NCI-H748 (cell line): ENCODE data around the gene PNPO.
"Not testable (repeated sequence)": the region's sequence is repeated elsewhere in the genome, so short reads cannot be mapped to it uniquely, and the experiment has no call there.

ENCODE experiments used
- DNase-seq: peaks from one replicate; lab custom pipeline; 2025; ENCODE audit not compliant: unreplicated experiment; lab: John Stamatoyannopoulos, UW

The PNPO gene

DNA sequence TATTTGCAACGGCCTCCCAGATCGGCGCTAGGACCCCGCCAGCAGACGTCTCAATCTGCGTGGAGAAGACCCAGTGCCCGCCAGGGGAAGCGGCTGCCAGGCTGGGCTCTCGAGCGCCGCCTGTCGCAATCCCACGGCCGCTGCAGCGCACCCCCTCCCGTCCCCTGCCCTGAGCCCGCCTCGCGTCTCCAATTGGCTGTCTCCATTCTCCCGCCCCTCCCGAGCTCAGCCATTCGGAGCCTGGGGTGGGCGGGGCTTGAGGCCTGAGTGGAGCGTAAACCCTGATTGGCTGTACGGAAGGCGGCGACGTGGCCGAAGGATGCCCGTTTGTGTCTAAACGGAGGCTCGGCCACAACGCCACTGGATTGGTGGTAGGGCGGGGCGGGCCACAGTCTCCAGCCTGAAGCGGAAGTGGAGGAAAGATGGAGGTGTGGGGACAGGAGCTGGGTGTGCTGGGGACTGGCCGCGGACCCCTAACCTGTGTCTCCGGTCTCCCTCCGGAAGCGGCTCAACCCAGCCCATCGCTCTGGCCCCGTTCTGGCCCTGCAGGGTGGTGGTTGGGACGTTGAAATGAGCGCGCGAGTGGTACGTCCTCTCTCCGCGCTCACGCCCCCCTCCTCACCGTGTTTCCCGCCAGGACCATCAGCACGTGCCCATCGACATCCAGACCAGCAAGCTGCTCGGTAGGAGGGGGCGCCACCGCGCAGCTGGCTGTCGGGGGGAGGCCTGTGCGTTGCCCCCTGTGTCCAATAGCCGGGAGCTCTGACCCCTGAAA lies 29.5 kb downstream of the PNPO start, which contains the start of gene CDK5RAP3:
Gene CDK5RAP3, plus strand, starts transcription at position 389 of the 775 bp plus-strand sequence. Its CDS starts 34 bp downstream, at position 423.
- peak; percentile 99 for DNase-seq

GRCh38 chr17:47973541-47973940 lies 32.2 kb downstream of the PNPO start:
- DNase-seq, result no peak

- no peak for DNase-seq
Observed at GRCh38 chr17:47975189-47975822, 33.9 kb downstream of the PNPO start.

DNA sequence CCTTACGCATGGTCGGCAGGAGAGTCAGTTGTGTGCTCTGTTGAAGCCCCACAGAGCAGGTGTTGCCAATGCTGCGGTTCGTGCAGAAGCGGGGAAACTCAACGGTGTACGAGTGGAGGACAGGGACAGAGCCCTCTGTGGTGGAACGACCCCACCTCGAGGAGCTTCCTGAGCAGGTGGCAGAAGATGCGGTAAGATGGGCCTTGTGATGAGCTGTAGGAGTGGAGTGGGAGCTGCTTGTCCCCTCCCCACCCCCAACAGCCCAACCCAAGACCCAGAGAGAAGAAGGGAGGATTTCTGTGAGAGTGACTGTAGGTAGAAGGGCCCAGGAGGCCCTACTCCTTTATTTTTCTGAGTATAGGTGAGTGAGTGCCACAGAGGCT lies 34.4 kb downstream of the PNPO start:
- no peak for DNase-seq

GRCh38 chr17:47978324-47978723 lies 37.0 kb downstream of the PNPO start:
- peak; percentile 61 for DNase-seq

GRCh38 chr17:47980541-47980940 lies 39.2 kb downstream of the PNPO start:
- peak; percentile 23 for DNase-seq

DNA sequence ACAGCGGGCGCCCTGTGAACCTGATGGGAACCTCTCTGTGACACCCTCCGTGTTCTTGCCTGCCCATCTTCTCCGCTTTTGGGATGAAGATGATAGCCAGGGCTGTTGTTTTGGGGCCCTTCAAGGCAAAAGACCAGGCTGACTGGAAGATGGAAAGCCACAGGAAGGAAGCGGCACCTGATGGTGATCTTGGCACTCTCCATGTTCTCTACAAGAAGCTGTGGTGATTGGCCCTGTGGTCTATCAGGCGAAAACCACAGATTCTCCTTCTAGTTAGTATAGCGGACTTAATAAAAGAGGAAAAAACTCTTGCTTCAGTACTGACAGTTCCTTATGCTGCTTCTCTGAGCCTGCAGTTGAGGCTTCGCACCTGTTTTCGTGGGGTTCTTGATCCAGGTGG lies 40.1 kb downstream of the PNPO start:
- no peak for DNase-seq

GRCh38 chr17:47982091-47982617 lies 40.8 kb downstream of the PNPO start:
- no peak for DNase-seq

GRCh38 chr17:47982645-47983390 lies 41.4 kb downstream of the PNPO start:
- no peak for DNase-seq

DNA sequence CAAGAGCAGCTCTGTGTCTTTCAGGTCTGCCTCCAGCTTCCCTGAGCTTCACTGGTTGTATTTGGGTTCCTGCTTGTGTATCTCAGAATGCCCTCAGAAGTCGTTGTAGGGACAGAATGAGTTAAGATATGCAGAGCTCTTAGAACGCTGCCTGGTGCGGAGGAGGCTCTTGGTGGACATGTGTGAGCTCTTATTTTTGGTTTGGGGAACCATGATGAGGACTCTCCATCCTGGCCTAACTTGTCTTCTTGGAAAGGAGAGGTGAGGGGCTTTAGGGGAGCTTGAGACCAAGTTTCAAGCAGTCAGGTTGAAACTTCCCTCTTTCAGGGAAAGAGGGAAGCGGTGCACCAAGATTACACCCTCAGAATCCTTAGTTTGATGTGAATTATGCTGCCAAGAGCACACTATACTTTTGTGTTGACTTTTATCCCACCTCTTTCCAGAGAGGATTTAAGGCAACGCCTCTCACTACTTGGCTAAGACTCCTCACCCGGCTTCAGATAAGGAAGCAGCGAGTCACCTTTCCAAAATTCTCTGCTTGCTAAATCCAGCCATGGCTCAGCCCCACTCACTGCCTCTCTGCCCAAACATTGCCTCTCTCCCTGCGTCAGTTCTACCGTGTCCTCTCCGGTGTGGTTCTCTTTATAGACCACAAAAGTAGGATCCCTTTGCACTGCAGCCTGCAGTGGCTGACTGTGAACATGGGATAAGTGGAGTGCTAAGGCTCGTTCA lies 42.3 kb downstream of the PNPO start:
- DNase-seq, result no peak

DNA sequence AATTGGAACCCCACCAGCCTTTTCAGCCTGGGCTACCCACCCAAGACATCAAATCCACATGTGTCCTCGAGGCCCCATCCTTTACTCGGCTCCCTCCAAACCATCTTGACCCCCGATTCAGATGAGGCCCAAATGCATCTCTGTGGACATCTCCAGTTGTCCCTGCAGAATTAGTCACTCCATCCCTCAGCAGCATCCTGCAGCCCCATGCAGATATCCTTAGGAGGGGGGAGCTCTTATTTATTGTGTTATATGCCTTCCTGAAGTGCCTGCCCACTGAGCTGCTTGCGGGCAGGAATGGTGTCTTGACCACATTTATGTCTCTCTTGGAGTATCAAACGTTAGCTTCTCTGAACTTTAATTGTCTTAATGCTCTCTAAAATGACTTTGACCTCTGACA lies 45.1 kb downstream of the PNPO start:
- DNase-seq, result no peak

- DNase-seq, result peak; percentile 54
Observed at GRCh38 chr17:47987240-47987835, 46.0 kb downstream of the PNPO start.

DNA sequence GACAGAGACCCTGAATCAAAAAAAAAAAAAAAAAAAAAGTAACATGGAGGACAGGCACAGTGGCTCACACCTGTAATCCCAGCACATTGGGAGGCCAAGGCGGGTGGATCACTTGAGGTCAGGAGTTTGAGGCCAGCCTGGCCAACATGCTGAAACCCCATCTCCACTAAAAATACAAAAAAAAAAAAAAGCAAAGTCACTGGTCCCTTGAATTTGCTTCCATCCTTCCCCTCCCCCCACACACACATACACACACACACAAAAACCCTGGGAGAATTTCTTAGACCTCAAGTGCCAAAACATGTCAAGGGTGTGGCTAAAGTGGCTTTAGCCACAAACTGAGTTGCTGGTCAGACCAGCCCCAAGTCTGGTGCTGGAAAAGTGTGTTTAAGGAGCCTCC lies 47.1 kb downstream of the PNPO start:
- not testable (repeated sequence) for DNase-seq

DNA sequence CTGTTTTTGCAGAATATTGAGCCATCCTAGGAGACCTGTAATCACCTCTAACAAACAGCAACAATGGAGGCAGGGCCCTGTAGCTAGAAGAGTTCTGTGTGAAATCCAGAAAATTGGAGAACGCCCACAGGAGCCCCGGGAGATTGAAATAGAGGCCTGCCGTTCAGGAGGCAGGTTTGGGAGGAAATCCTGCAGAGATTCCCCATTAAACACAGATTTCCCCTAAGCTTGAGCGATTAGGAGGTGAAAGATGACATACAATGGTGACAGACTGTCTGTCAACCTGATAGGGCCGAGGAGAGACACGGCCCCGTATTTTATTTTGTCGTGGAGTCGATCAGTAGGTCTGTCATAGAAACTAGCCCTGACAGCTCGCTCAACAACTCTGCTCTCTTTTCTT lies 47.8 kb downstream of the PNPO start:
- no peak for DNase-seq

DNA sequence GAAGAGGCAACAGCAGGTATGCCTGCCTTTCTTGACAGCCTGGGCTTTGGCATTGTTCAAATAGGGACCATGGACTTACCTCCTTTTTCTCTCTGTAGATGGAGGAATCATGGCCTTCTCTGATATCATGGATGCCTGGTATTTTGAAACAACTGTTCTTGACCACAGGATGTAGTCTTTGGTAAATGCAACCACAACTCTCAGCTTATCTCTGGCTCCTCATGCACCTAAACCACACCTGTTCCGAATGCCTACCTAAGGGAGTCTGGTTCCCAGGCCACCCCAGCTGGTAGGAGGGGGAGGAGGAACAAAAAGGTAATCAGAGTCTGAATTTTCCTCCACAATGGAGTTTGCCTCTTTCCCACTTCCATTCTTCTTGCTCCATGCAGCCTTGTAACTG lies 48.3 kb downstream of the PNPO start:
- no peak for DNase-seq

- DNase-seq, result no peak
Observed at GRCh38 chr17:47990962-47991731, 49.8 kb downstream of the PNPO start.

DNA sequence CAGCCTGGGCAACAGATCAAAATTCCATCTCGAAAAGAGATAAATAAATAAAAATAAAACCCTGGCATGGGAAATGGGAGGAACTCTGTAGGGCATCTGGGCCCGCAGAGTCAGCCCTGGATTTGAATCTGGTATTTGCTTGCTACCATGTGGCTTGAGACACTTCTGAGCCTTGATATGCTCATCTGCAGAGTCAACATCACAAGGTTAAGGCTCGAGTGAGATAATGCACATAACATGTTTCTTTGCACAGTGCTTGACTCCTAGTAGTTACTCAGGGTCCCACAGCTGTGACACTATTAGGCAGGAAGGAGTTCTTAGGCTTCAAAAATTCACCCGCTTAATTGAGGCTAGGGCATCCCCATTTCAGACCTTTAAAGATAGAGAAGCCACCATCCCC lies 50.8 kb downstream of the PNPO start:
- no peak for DNase-seq

DNA sequence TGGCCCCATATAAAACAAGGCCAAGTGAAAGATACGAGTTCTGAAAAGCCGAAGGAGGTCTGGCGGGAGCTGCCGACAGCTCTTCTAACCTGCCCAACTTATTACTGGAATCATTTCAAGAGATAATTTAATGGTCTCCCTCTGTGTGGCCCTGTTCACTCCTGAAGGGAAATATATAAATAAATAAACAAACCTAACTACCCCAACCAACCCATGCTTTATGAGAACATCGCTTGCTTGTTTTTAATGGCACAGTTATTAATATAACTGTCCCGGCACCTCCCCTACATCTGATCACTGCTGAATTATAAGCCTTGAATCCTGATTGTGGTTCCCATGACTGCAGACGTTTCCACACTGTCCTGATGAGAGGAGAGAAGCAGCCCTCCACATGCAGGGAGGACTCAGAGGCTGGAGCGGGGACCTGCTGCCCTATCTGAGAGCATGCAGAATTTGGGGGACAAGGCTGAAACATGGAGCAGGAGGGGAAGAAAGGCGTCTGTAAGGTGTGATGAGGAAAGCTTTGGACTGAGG lies 51.7 kb downstream of the PNPO start:
- no peak for DNase-seq

DNA sequence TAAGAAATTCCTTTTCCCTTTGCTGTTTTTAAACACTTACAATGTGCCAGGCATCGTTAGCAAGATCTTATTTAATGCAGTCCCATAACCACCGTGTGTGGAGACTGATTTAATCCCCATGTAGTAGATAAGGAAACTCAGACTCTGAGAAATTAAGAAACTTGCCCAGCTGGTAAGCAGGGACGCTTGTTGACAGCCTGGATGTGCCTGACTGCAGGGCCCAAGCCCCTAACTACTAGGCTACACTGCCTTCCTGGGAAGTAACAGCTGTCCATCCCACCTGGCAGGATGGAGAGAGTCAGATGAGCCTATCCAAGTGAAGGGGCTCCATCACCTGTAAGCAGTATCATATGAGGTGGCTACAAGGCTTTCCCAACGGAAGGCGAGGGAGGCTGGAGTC lies 52.6 kb downstream of the PNPO start:
- no peak for DNase-seq

DNA sequence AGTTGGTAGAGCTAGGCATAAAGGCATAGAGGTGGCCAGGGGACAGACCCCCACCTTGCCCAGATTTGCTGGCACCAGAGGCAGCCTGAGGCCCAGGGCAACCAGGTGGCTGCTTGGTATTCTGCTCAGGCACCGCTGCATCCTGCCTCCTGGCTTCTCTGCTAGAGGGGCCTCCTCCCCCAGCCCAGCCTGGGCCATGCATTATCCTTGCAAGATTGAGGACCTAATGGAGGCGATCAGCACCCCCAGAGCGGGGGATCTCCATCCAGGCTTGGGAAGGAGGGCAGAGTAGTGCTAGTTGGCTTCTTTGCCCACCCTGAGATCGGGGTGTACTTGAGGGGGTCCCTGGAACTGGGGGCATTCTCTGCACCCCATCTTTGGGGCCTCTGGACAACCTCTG lies 53.4 kb downstream of the PNPO start:
- no peak for DNase-seq
